GM12873 (cell line): ENCODE results near the gene CASQ1.

Experiments
- CTCF ChIP-seq: IDR thresholded peaks from 2 replicates; pipeline ENCODE4 v1.5.1; 2012; ENCODE audit warnings: low read depth, mild to moderate bottlenecking, moderate library complexity, low read length, control low read depth; ENCODE audit not compliant: insufficient read depth; ENCODE audit errors: missing control alignments

The CASQ1 gene

GRCh38 chr1:160227034-160227433 is 36.7 kb downstream of the CASQ1 start:
- no peak for TF ChIP-seq CTCF

- TF ChIP-seq CTCF = no peak
These were observed 37.2 kb downstream of the CASQ1 start for GRCh38 chr1:160227561-160227960.

GRCh38 chr1:160228431-160228830 is 38.1 kb downstream of the CASQ1 start:
- no peak for TF ChIP-seq CTCF

GRCh38 chr1:160232911-160233310 is 42.5 kb downstream of the CASQ1 start:
- TF ChIP-seq CTCF = no peak

- no peak for TF ChIP-seq CTCF
These were observed 46.4 kb downstream of the CASQ1 start for GRCh38 chr1:160236806-160237205.

GRCh38 chr1:160237558-160237957 is 47.2 kb downstream of the CASQ1 start:
- TF ChIP-seq CTCF = no peak

GRCh38 chr1:160238408-160238807 is 48.0 kb downstream of the CASQ1 start:
- no peak for TF ChIP-seq CTCF
